Neural cell (in vitro differentiated cells): Measurements from ENCODE around the gene ROCK2. TPM values are rescaled to one million over a fixed set of nuclear protein-coding genes. Genes with fewer than 3 reads are reported as not detected.

Experiments used
- H2AFZ ChIP-seq: fragments of 200-600, 300-800 bp; sonication (generic), shearing (Covaris generic); 2 replicates; pipeline ENCODE4 v1.6.0; 2014; ENCODE audit warnings: low read depth, mild to moderate bottlenecking, antibody characterized with exemption, low read length, moderate library complexity
- H3F3A ChIP-seq: fragments of 200-600 bp; shearing (Covaris generic); 2 replicates; pipeline ENCODE4 v1.6.1; 2016; ENCODE audit warnings: mild to moderate bottlenecking, moderate library complexity, mixed read lengths, antibody characterized with exemption, low read length; ENCODE audit not compliant: insufficient read depth, poor library complexity, severe bottlenecking
- H3K27ac ChIP-seq: fragments of 200-600, 300-800 bp; sonication (generic), shearing (Covaris generic); 2 replicates; pipeline ENCODE4 v1.5.1; 2014; ENCODE audit warnings: mild to moderate bottlenecking, low read length, moderate library complexity
- H3K27me3 ChIP-seq: fragments of 300-800, 200-600 bp; sonication (generic), shearing (Covaris generic); 2 replicates; pipeline ENCODE4 v1.6.0; 2014; ENCODE audit warnings: mild to moderate bottlenecking, low read depth, low read length, moderate library complexity; ENCODE audit not compliant: insufficient read depth
- H3K36me3 ChIP-seq: fragments of 300-800, 200-600 bp; sonication (generic), shearing (Covaris generic); 2 replicates; pipeline ENCODE4 v1.5.1; 2014; ENCODE audit warnings: mild to moderate bottlenecking, antibody characterized with exemption, low read length, moderate library complexity; ENCODE audit not compliant: insufficient read depth
- H3K4me2 ChIP-seq: fragments of 300-800, 200-600 bp; sonication (generic), shearing (Covaris generic); 2 replicates; pipeline ENCODE4 v1.6.0; 2014; ENCODE audit warnings: mild to moderate bottlenecking, low read length
- H3K4me3 ChIP-seq: fragments of 300-800, 200-600 bp; sonication (generic), shearing (Covaris generic); 2 replicates; pipeline ENCODE4 v1.5.1; 2014; ENCODE audit warnings: mild to moderate bottlenecking, low read length, moderate library complexity
- H3K79me2 ChIP-seq: fragments of 200-600 bp; shearing (Covaris generic); replicated peaks from 2 replicates; pipeline ENCODE4 v1.6.0; 2014; ENCODE audit warnings: mild to moderate bottlenecking, low read length, moderate library complexity; ENCODE audit not compliant: insufficient read depth
- H3K9ac ChIP-seq: fragments of 300-800, 200-600 bp; sonication (generic), shearing (Covaris generic); 2 replicates; pipeline ENCODE4 v1.6.1; 2016; ENCODE audit warnings: mild to moderate bottlenecking, low read length, mixed read lengths
- H3K9me2 ChIP-seq: fragments of 200-600 bp; shearing (Covaris generic); 2 replicates; pipeline ENCODE4 v1.6.1; 2016; ENCODE audit warnings: mild to moderate bottlenecking, low read length, mixed read lengths; ENCODE audit not compliant: insufficient read depth
- H3K9me3 ChIP-seq: fragments of 200-600, 300-800 bp; sonication (generic), shearing (Covaris generic); 2 replicates; pipeline ENCODE4 v1.6.1; 2016; ENCODE audit warnings: mild to moderate bottlenecking, mixed run types, low read length, moderate library complexity, mixed read lengths
- H4K20me1 ChIP-seq: fragments of 200-600 bp; shearing (Covaris generic); 2 replicates; pipeline ENCODE4 v1.6.1; 2016; ENCODE audit warnings: mild to moderate bottlenecking, mixed run types; ENCODE audit not compliant: insufficient read depth
- CTCF ChIP-seq: fragments of 450-650 bp; IDR thresholded peaks from 2 replicates; pipeline ENCODE4 v1.5.1; 2014; ENCODE audit warnings: antibody characterized with exemption, mild to moderate bottlenecking, moderate library complexity; ENCODE audit not compliant: poor library complexity, severe bottlenecking
- EP300 ChIP-seq: fragments of 450-650 bp; conservative IDR thresholded peaks from 2 replicates; pipeline ENCODE4 v1.6.1; 2014; ENCODE audit warnings: antibody characterized with exemption, mild to moderate bottlenecking, moderate library complexity; ENCODE audit not compliant: poor library complexity, severe bottlenecking
- EZH2 ChIP-seq: fragments of 200-600, 300-800 bp; shearing (Covaris generic), sonication (generic); IDR thresholded peaks from 2 replicates; pipeline ENCODE4 v1.6.1; 2014; ENCODE audit warnings: antibody characterized with exemption, low read length, borderline replicate concordance, mild to moderate bottlenecking; ENCODE audit not compliant: insufficient read depth, poor library complexity, severe bottlenecking
- MXI1 ChIP-seq: fragments of 450-650 bp; conservative IDR thresholded peaks from 2 replicates; pipeline ENCODE4 v1.6.1; 2014; ENCODE audit warnings: antibody characterized with exemption, mild to moderate bottlenecking; ENCODE audit not compliant: poor library complexity, severe bottlenecking
- POLR2AphosphoS5 ChIP-seq: IDR thresholded peaks from 2 replicates; pipeline ENCODE4 v1.6.1; 2012
- RAD21 ChIP-seq: fragments of 450-650 bp; conservative IDR thresholded peaks from 2 replicates; pipeline ENCODE4 v1.6.1; 2014; ENCODE audit warnings: antibody characterized with exemption, mild to moderate bottlenecking, moderate library complexity
- REST ChIP-seq: IDR thresholded peaks from 2 replicates; pipeline ENCODE4 v1.6.1; 2012; ENCODE audit warnings: borderline replicate concordance
- SMC3 ChIP-seq: fragments of 450-650 bp; conservative IDR thresholded peaks from 2 replicates; pipeline ENCODE4 v1.6.1; 2014; ENCODE audit warnings: antibody characterized with exemption, mild to moderate bottlenecking, moderate library complexity; ENCODE audit not compliant: poor library complexity
- TAF1 ChIP-seq: IDR thresholded peaks from 2 replicates; pipeline ENCODE4 v1.6.1; 2012; ENCODE audit warnings: low read depth
- polyA plus RNA-seq: library from polyadenylated mRNA; depleted of rRNA; stranded (reverse); fragments of >200 nt; gene quantifications from 2 replicates; pipeline ENCODE4 v1.2.3, GENCODE V29; 2014

ROCK2 gene
- polyA plus RNA-seq, 1 donor from 2014 or later, result 25.7 TPM

DNA sequence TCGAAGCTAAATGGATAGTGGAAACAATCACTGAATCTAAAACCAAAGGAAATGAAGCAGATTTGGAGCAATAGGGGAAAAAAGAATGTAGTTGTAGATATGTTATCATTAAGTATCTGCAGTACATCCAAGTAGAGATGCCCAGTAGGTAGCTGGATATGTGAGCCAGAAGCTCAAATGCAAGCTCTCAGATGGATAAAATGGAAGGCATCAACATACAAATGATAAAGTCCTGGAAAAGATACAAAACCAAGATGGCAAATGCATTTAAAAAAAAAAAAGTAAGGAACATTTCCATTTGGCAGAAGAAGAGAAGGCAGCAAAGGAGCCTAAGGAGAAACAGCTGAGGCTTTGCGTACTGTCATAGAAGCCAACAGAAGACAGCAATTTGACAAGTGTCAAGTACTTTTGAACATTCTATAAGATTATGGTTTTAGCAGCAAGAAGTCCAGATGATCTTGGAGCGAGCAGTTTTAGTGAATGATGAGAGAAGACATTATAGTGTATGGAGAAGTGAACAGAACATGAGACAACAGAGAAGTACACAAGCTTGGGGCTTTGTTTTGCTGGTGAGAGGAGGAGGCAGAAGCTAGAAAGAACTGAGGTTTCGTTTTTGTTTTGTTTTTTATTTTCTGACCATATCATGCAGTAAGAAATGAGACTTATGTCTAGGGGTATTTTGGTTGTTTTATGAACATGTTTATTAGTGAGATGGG, 18.3 kb downstream of the ROCK2 start:
- Histone ChIP-seq H3K36me3 (no peaks in the 10 kb centered on the region), H3F3A (no peaks in the 10 kb centered on the region), H3K9ac (no peak overlapping the region), H2AFZ (no peak overlapping the region), H3K9me3 (no peaks in the 10 kb centered on the region), H3K27me3 (no peaks in the 10 kb centered on the region), H3K9me2 (no peaks in the 10 kb centered on the region), H3K79me2 (peaks cover 68% of the 10 kb centered on the region), H3K4me3 (no peak overlapping the region), H4K20me1 (no peaks in the 10 kb centered on the region), H3K4me2 (no peak overlapping the region), H3K27ac (no peak overlapping the region)
- TF ChIP-seq TAF1 (no peak), POLR2AphosphoS5 (no peak), REST (no peak), EP300 (no peak), CTCF (no peak), SMC3 (no peak), MXI1 (no peak), RAD21 (no peak)

- Histone ChIP-seq H3K79me2 (peaks cover 59% of the 10 kb centered on the region), H3K27ac (no peak overlapping the region), H4K20me1 (no peaks in the 10 kb centered on the region)
Observed at GRCh38 chr2:11321847-11322246, 22.6 kb downstream of the ROCK2 start.

More at GRCh38 chr2:11321847-11322246, 22.6 kb downstream of the ROCK2 start:
- no peak overlapping the region for H2AFZ ChIP-seq
- no peaks in the 10 kb centered on the region for H3K9me3 ChIP-seq
- H3K4me3 ChIP-seq, result no peak overlapping the region
- H3F3A ChIP-seq, result no peaks in the 10 kb centered on the region
- H3K9me2 ChIP-seq, result no peaks in the 10 kb centered on the region
- no peaks in the 10 kb centered on the region for H3K27me3 ChIP-seq
- H3K4me2 ChIP-seq, result no peak overlapping the region
- H3K9ac ChIP-seq, result no peak overlapping the region
- H3K36me3 ChIP-seq, result no peaks in the 10 kb centered on the region
- TF ChIP-seq REST, result no peak
- no peak for TF ChIP-seq EZH2
- no peak for TF ChIP-seq CTCF
- TF ChIP-seq POLR2AphosphoS5, result no peak
- TF ChIP-seq MXI1, result no peak
- TF ChIP-seq EP300, result no peak
- TF ChIP-seq TAF1, result no peak
- no peak for TF ChIP-seq RAD21
- no peak for TF ChIP-seq SMC3
